Activated CD8-positive, alpha-beta memory T cell treated with anti-CD3 and anti-CD28 coated beads, Interleukin-2, amount 50 U/mL, for 24 hours (primary cell): ENCODE measurements around the gene IQGAP3.
"Not testable (repeated sequence)": the region's sequence is repeated elsewhere in the genome, so short reads cannot be mapped to it uniquely, and the experiment has no call there.

ENCODE experiments used
- DNase-seq: peaks from one replicate; pipeline ENCODE4 v3.0.0-alpha.2; 2020; ENCODE audit errors: extremely low read depth

IQGAP3 gene, protein sequence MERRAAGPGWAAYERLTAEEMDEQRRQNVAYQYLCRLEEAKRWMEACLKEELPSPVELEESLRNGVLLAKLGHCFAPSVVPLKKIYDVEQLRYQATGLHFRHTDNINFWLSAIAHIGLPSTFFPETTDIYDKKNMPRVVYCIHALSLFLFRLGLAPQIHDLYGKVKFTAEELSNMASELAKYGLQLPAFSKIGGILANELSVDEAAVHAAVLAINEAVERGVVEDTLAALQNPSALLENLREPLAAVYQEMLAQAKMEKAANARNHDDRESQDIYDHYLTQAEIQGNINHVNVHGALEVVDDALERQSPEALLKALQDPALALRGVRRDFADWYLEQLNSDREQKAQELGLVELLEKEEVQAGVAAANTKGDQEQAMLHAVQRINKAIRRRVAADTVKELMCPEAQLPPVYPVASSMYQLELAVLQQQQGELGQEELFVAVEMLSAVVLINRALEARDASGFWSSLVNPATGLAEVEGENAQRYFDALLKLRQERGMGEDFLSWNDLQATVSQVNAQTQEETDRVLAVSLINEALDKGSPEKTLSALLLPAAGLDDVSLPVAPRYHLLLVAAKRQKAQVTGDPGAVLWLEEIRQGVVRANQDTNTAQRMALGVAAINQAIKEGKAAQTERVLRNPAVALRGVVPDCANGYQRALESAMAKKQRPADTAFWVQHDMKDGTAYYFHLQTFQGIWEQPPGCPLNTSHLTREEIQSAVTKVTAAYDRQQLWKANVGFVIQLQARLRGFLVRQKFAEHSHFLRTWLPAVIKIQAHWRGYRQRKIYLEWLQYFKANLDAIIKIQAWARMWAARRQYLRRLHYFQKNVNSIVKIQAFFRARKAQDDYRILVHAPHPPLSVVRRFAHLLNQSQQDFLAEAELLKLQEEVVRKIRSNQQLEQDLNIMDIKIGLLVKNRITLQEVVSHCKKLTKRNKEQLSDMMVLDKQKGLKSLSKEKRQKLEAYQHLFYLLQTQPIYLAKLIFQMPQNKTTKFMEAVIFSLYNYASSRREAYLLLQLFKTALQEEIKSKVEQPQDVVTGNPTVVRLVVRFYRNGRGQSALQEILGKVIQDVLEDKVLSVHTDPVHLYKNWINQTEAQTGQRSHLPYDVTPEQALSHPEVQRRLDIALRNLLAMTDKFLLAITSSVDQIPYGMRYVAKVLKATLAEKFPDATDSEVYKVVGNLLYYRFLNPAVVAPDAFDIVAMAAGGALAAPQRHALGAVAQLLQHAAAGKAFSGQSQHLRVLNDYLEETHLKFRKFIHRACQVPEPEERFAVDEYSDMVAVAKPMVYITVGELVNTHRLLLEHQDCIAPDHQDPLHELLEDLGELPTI (N-terminal part only)

DNA sequence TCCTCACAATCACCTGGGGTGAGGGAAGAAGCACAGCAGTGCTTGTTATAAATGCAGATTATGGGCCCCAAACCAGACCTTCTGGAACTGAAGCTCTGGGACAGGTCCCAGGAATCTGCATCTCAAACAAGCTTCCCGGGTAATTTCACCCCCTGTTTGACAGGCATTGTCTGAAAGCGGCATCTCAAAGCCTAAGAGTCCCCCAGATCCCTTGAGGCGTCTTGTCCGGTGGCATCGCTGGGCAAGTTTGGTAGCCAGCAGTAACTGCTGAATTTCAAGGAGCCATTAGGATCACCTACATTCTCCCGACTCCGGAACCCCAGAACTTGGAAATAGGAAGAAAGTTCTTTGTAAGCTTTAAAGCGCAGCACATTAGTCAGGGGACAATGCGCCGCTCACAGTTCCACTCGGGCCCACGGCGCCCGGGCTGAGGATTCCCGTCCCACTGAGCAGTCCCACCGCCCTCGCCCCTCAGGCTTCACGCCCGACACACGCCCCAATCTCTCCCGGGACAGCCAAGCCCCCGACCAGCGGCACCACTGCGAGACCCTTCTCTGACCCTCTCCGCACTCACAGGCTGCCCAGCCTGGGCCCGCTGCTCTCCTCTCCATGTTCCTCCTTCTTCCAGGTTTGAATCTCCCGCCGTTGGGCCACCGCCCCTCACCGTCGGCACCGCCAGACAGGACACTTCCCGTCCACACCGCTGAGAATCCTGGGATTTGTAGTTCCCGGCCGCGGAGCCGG lies at the start of gene IQGAP3:
Gene IQGAP3, minus strand, starts transcription at position 647 of the 744 bp plus-strand sequence. Its CDS starts 36 bp downstream, at position 611.
- DNase-seq, result peak; percentile 40

DNA sequence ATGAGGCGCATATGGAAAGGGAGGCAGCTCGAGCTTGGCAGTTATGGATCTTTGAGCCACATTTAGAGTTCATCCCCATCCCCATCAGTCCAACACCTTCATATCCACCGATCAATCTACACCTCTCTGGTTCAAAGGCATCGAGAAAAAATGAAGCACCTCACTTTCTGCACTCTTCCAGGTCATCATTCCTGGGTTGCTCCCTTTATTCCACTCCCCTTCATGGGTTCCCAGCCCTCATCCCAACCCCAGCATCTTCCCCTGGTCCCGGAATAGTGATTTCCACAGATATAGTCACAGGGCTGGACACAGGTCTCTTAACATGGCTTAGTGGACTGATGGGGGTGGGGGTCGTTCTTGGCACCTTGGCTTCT lies 47.2 kb upstream of the IQGAP3 start:
- DNase-seq, result no peak

DNA sequence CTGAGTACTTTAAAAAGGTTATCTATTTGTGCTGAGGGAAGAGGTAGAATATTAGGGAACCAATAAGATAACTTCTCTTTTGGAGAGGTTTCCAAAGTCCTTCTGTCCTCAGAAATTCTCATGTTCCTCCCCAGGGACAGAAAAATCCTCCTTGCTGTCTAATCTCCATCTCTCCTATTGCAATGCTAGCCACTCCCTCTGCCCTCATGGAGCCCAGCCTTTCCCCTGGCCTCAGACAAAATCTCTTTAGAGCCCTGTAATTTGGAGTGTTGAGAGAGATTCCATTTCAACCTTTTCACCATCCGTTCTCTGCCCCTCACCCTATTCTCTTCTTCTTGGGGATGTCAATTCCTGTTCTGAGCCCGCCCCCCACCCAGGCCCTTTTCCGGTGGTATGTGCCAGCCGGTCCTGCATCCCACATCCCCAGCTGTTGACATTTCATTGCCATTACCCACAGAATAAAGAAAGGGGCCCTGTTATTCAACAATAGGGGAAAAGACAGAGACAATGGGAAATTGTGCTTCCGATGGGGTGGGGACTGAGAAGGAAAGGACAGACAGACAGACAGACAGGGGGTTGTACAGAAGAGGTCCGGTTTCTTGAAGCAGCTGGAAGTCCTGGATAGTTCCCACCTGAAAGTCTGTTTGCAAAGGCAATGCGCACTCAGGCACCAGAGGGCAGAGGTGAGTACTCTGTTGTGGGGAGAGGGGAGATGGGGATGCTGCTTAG lies 46.7 kb upstream of the IQGAP3 start, which contains the start of gene HAPLN2:
Gene HAPLN2, plus strand, starts transcription at position 563 of the 729 bp plus-strand sequence. CDS start 4,076 bp downstream, outside the sequence.
- no peak for DNase-seq

DNA sequence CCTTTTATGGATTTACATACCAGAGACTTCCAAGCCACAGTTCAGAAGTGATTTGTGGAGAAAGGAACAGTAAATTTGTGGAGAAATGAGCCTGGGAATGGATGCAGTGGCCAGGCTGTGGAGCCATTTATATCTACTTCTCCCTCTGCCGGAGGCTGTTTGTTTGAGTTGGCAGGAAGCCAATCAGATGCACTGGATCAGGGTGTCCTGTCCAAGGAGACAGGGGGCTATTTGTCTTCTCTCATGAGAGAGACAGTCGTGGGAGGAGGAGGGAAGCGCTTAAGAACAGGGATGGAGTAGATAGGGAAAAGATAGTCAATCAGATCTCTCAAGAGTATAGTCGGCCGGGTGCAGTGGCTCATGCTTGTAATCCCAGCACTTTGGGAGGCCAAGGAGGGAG lies 44.1 kb upstream of the IQGAP3 start:
- no peak for DNase-seq

DNA sequence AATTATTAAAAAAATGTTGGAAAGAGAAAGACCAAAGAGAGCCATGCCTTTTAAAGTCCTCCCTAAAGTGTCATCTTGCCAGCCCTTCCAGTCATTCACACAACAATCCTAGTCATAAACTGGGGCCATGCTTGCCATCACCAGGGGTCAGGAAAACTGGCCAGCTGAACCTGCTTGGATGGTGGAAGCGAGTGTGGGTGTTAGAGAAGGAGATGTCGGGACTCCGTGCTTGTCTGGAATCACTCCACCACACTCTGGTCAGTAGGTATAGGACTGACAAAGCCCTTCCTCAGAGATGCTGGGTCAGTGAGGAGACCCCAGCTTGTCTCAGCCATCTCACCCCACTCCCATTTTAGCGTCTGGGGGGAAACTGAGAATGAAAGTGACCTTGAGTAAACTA lies 43.6 kb upstream of the IQGAP3 start:
- no peak for DNase-seq

DNA sequence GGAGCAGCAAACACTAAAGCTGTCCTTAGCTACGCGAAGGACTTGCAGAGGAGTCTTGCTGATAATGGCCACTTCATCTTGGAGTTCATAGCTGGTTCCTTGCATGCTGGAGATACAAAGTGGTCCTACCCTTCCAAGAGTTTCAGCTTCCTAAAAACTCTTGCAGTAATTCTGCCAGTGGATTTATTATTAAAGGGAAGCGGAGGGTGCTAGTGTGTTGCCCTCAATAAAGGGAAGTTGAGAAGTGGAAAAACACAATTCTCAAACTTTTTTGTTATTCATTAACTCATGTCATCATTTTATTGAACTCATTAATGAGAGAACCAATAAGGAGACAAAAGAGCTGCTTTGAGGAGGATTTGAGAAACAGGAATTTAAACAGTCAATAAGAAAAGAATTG lies 40.3 kb upstream of the IQGAP3 start:
- no peak for DNase-seq

DNA sequence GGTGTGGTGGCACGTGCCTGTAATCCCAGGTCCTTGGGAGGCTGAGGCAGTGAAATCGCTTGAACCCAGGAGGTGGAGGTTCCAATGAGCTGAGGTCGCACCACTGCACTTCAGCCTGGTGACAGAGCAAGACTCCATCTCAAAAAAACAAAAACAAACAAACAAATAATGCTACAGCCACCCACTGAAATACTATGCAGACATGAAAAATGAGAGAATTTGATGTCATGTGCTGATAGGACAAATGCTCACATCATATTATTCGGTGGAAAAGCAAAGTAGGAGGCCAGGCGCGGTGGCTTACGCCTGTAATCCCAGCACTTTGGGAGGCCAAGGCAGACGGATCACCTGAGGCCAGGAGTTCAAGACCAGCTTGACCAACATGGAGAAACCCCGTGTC lies 37.7 kb upstream of the IQGAP3 start:
- DNase-seq, result not testable (repeated sequence)

DNA sequence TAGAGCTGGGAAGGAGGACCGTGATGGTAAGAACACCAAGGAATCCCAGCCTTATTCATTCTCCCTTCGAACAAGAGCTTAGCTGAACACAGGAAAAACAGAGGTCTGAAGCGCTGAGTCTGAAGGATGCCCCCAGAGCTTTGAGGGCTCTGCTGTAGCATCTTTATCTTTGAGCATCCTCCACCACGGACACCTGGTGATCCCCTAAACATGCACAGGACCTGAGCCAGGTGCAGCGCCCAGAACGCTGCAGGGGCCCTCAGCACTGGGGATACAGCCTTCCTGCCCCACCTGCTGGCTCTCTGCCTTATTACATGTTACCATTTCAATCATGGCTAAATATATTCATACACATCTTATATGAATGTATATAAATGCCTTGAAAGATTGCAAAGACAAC lies 36.6 kb upstream of the IQGAP3 start:
- DNase-seq, result no peak

DNA sequence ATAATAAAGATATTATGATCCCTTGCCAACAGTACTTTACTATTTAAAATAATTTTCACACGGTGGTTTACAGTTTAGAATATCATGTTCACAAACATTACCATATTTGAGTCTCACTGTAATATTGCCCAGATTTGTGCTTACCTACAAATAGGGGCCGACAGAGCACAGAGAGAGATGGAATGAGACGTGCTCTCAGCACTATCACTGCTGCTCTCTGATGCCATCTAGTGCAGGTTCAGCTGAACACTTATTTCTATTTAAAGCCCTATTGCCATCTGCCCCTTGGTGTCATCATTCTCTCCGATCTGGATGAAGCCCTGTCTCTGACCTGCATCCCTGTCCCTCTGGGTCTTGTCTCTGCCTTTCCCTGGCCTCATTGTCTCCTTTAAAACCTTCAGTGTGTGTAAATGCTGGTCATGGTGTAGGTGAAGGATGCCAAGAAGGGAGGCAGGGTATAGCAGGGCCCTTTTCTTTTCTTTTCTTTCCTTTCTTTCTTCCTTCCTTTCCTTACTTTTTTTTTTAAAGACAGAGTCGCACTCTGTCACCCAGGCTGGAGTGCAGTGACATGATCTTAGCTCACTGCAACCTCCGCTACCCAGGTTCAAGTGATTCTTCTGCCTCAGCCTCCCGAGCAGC lies 35.8 kb upstream of the IQGAP3 start:
- DNase-seq, result no peak

DNA sequence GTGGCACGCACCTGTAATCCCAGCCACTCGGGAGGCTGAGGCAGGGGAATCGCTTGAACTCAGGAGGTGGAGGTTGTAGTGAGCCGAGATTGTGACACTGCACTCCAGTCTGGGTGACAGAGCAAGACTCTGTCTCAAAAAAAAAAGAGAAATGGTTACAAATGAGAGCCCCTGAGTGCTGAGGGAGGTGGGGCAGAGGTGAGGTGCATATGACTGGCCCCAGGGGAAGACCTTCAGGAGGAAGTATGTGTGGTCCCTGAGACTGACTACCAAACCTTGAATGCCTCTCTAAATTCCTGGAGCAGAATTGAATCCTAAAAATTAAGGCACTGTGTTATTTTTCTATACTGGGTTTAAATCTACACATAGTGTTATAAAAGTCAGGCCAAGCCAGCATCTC lies 35.0 kb upstream of the IQGAP3 start:
- DNase-seq, result not testable (repeated sequence)

DNA sequence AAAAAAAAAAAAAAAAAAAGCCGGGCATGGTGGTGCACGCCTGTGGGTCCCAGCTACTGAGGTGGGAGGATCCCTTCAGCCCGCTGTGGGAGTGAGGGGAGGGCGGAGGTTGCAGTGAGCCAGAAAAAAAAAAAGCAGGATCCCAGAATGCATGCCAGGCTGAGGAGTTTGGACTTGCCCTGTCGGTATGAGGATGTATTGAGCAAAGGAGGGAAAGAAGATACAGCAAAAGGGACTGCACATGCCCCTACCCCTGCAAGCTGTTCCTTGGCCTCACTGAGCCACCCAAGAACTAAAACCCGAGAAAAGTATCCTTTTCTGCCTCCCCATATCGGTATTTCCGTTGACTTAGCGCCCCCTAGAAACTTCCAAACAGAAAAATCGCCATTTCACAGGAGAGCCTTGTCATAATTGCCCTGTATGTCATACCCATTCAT lies 30.2 kb upstream of the IQGAP3 start:
- no peak for DNase-seq

DNA sequence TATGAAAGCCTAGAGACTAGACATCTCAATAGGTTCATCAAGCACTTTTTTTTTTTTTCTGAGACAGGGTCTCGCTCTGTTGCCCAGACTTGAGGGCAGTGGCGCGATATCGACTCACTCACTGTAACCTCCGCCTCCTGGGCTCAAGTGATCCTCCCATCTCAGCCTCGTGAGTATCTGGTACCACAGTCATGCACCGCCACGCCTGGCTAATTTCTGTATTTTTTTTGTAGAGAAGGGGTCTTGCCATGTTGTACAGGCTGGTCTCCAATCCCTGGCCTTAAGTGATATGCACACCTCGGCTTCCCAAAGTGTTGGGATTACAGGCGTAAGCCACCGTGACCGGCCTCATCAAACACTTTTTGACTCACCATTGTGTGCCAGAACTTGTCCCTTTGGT lies 29.5 kb upstream of the IQGAP3 start:
- DNase-seq, result no peak

DNA sequence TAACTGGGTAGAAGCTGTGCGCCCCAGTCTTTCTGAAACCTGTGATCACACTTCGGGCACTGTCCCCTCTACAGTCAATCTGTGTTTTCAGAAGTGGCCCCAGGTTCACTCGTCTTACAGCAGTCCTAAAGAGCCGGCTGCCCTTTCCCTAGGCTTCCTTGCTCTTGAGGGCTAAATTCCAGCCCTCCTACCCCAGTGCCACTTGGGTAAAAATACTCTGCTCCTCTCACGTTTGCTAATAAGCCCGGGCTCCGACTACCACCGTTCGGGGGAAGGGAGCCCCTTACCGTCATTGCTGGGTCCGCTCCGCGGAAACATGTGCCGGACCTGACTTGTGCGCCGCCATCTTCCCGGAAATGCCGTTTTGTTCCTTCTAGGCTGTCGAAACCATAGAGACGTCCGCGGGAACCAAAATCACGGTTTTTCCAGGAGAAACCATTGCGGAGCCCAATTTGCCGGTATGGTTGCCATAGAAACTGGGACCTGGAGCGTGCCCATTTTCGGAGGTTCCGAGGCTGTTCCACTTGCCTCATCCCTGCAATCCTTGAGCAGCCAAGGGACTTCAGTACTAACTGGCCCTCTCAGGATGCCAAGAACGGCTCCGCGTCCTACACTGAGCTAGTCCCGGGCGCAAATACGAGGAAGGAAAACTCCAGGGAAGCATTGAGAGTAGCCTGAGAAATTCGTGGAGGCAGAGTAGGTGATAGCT lies 28.9 kb upstream of the IQGAP3 start, which contains the start of gene GPATCH4:
Gene GPATCH4, minus strand, starts transcription at position 358 of the 709 bp plus-strand sequence.
- peak; percentile 58 for DNase-seq

DNA sequence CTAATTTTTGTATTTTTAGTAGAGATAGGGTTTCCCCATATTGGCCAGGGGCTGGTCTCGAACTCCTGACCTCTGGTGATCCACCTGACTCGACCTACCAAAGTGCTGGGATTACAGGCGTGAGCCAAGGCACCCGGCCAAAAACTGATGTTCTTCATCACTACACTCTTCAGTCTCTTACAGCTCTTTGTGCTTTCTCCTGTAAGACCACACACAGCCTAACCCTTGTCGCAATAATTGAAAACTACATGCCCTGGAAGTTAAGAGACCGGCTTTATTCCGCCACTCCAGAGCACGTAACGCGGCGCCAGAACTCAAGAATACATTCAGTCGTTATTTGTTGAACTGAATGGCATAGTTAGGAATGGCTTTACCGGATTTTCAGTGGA lies 28.4 kb upstream of the IQGAP3 start:
- DNase-seq, result no peak

DNA sequence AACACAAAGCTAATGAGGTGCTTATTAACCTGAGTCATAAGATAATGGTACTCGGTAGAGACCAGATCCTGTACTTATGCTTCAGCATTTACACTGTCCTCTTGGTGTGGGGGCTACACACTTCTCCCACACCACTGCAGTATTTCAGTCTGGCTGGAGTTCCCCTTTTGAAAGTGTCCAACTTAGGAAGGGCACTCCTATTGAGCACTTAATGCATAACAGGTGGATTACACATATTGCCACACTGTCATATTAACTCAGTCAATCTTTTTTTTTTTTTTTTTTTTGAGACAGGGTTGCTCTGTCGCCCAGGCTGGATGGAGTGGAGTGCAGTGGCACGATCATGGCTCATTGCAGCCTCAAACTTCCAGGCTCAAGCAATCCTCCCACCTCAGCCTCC lies 27.4 kb upstream of the IQGAP3 start:
- DNase-seq, result no peak

DNA sequence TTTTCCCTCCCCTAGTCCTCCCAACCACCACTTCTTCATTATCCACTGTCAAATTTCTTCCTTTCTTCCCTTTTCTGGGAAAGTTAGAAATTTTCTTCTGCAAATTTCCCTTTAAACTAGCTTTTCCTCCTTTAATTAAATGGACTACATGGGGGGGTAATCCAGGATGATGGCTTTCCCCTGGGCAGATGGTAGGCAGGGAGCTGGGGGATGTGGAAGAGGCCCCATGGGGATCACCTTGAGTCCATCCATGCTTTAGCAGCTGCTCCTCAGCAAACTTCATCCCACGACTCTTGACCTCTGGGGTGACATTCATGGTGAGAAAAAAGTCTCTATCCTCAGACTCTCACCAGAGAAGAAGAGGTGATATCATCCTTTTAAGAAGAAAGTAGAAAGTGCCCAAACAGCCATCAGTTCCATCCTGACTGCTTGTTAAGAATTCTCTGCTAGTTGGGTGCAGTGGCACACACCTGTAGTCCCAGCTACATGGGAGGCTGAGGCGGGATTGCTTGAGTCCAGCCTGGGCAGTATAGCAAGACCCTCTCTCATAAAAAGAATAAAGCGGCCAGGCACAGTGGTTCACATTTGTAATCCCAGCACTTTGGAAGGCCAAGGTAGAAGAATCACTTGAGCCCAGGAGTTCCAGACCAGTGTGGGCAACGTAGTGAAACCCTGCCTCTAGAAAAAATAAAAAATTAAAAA lies 26.5 kb upstream of the IQGAP3 start:
- no peak for DNase-seq

DNA sequence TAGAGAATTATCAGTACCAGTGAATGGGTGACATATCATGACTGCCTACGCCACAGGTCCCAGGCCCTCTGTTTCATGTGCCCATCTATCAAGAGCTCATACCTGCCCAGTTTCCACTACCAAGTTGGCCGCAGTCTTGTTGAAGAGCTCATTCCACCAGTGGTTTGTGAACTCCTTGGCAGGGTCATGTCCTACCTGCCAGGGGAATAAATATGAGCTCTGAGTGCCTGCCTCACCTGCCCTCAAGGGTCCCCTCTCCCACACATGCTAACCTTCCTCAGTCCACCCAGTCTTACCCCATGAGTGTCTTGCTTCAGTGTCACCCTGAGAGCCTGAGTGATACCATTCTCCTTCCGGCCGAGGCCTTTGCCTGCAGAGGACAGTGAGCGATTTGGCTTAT lies 25.8 kb upstream of the IQGAP3 start:
- DNase-seq, result no peak

DNA sequence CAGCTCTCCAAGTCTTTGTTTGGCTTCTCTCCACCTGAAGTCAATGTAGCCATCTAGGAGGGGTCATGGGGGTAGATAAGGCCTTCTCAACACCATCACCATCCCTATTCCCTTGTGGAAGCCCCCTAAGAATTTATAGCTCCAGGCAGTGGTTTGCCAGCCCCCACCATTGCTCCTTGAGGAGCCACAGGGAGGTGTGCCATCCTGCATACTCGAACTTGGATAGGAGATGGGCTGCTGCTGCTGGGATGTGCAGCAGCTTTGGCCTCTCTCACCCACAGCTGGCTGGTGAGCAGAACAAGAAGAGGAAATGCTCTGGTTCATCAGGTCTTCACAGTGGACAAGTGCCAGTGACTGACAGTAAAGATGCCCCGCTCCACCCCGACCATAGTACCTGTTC lies 24.1 kb upstream of the IQGAP3 start:
- DNase-seq, result no peak

DNA sequence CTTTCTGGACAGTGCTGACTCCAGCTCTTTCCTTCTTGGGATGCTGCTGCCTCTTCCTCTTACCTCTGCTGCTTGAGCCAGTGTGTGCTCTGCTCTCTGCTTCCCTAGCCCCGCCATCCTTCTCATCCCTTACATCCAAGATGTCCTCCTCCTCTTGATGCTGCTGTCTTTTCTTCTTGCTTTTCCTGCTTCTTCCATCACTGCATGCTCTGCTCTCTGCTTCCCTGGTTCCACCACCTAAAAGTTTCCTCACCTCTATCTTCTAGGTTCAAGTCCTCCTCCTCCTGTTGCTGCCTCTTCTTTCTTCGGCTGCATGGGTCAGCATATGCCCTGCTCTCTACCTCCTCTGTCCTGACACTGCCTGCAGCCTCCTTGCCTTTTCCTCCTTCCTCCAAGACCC lies 22.7 kb upstream of the IQGAP3 start:
- no peak for DNase-seq
